ENCODE measurements around the gene CNNM3. TPM values are rescaled to one million over a fixed set of nuclear protein-coding genes. Genes with fewer than 3 reads are reported as not detected.
"Not testable (repeated sequence)": the region's sequence is repeated elsewhere in the genome, so short reads cannot be mapped to it uniquely, and the experiment has no call there.

CNNM3 gene
- total RNA-seq, 6 experiments from 2014 or later: 11.5 to 37.6 (median 21.6) TPM

DNA sequence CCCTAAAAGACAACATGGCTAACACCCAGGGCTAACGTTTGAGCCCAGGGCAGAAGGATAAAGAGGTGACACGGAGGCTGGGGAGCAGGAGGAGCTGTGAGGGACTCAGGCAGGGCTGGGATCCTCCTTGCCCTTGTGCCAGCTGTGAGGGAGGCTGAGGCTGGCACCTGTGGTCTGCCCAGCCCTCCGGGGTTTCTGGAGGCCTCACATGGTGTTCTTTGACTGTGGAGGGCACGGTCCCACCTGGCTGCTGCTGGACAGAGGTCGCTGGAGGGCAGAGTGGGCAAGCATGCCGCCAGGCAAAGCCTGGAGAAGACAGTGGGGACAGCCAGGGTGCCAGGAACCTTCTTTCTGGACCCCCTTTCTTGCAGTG, 26.8 kb upstream of the CNNM3 start:
- H3K4me3 ChIP-seq: no peak overlapping the region

DNA sequence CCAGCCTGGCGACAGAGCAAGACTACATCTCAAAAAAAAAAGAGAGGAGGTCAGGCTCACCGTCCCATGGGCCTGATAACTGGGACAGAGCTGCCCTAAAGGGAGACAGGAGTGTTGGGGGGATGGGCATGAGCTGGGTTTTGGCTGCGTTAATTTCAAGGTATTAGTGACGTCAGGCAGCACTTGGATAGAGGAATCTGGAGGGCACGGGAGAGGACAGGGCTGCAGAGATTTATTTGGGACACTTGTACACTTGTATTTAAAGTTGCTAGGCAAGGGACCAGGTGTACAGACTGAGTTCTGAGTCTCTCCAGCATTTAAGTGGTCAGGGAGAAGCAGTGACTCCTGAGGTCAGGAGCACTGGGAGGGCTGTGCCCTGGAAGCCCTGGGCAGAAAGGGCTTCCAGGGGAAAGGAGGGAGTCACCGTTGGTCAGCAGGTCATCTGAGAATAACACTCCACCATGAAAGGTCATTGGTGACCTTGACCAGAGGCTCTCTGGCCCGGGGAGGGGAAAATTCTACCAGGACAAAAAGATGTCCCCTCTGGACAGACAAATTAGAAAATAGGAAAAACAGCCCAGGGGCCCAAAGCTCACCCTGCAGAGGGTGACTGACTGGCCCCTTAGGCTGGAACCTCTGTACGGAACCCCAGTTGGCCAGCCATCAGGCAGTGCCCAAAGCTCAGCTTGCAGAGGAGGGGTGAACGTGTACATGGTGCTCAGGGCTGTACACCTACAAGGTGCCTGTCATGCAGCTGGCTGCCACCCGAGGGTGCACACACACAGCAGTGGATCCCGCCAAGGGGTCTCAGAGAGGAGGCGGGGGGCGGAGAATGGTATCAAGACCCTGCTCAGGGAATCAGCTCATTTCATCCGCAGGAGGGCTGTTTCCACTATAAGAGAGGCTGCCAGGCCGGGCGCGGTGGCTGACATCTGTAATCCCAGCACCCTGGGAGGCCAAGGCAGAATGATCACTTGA, 23.0 kb upstream of the CNNM3 start:
- H3K27ac ChIP-seq: no peak overlapping the region
- H3K9me3 ChIP-seq: no peaks in the 10 kb centered on the region
- H3K27me3 ChIP-seq: no peaks in the 10 kb centered on the region
- no peak overlapping the region for H3K4me3 ChIP-seq
- no peaks in the 10 kb centered on the region for H3K36me3 ChIP-seq
- H3K4me1 ChIP-seq: peaks cover 0 to 9% (median 3%) of the 10 kb centered on the region in 4 donors
- TF ChIP-seq, protein P1, sequence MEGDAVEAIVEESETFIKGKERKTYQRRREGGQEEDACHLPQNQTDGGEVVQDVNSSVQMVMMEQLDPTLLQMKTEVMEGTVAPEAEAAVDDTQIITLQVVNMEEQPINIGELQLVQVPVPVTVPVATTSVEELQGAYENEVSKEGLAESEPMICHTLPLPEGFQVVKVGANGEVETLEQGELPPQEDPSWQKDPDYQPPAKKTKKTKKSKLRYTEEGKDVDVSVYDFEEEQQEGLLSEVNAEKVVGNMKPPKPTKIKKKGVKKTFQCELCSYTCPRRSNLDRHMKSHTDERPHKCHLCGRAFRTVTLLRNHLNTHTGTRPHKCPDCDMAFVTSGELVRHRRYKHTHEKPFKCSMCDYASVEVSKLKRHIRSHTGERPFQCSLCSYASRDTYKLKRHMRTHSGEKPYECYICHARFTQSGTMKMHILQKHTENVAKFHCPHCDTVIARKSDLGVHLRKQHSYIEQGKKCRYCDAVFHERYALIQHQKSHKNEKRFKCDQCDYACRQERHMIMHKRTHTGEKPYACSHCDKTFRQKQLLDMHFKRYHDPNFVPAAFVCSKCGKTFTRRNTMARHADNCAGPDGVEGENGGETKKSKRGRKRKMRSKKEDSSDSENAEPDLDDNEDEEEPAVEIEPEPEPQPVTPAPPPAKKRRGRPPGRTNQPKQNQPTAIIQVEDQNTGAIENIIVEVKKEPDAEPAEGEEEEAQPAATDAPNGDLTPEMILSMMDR (IDR thresholded peaks at IDR 0.05): no peak
- TF ChIP-seq POLR2A (IDR thresholded peaks at IDR 0.05): no peak
- peak in 1 of 4 donors; percentile 24 for ATAC-seq
- 85% methylated on average over 8 of the region's 17 CpGs for WGBS (ENCODE audit: insufficient coverage, low coverage, low lambda C conversion rate, missing lambda C conversion rate)
- intact Hi-C loops (cut with DNase I): no loop called here
- DNase-seq: no peak

More for the DNA sequence above, 26.8 kb upstream of the CNNM3 start:
- no peaks in the 10 kb centered on the region for H3K27me3 ChIP-seq
- no peak overlapping the region for H3K27ac ChIP-seq
- TF ChIP-seq POLR2A (IDR thresholded peaks at IDR 0.05): no peak
- TF ChIP-seq, protein P1 (IDR thresholded peaks at IDR 0.05): no peak
- H3K36me3 ChIP-seq: no peaks in the 10 kb centered on the region
- WGBS (ENCODE audit: insufficient coverage, low coverage, low lambda C conversion rate, missing lambda C conversion rate): 70% methylated on average over 2 of the region's 6 CpGs
- H3K4me1 ChIP-seq: peaks cover 0 to 28% (median 5%) of the 10 kb centered on the region in 4 donors
- DNase-seq: no peak
- intact Hi-C loops (cut with DNase I): no loop called here
- ATAC-seq: no peak
- H3K9me3 ChIP-seq: no peaks in the 10 kb centered on the region

DNA sequence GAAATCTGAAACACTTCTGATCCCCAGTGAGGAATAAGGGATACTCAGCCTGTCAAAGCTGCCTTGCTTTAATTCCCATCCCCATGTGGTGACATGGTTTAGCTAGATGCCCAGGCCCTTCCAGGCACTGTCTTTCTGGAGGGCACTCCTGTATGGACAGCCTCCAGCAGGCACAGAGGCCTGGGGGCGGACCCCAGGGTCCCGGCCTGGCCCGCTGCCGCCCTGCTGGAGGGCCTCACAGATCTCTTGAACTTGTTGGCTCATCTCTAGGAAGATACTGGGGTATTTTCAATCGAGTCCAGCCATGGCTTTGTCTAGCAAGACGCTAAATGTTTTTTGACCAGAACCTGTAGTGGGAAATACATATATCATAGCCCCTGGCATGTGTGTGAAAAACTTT, 21.0 kb upstream of the CNNM3 start:
- intact Hi-C loops (cut with DNase I): no loop called here
- no peak for DNase-seq

DNA sequence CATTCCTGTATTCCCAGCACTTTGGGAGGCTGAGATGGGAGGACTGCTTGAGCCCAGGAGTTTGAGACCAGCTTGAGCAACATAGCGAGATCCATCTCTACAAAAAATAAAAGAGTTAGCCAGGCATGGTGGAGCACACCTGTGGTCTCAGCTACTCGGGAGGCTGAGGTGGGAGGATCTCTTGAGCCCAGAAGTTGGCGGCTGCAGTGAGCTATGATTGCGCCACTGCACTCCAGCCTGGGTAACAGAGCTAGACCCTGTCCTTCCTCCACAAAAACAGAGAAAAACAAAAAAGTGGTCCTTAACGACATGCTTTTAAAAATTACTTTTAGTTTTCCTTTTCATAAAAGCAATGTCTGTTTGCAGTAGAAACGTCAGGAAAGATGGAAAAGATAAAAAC, 19.6 kb upstream of the CNNM3 start:
- H3K36me3 ChIP-seq; H3K9me3 ChIP-seq; ATAC-seq; H3K27me3 ChIP-seq; H3K4me1 ChIP-seq; DNase-seq; H3K4me3 ChIP-seq; H3K27ac ChIP-seq; intact Hi-C loops (cut with DNase I): not testable (repeated sequence)
- WGBS (ENCODE audit: insufficient coverage, low coverage, low lambda C conversion rate, missing lambda C conversion rate): 83% methylated on average over 3 of the region's 6 CpGs

More for the DNA sequence above, 21.0 kb upstream of the CNNM3 start:
- Histone ChIP-seq H3K9me3 (no peaks in the 10 kb centered on the region), H3K4me1 (no peaks in the 10 kb centered on the region), H3K36me3 (no peaks in the 10 kb centered on the region), H3K4me3 (no peak overlapping the region), H3K27ac (no peak overlapping the region), H3K27me3 (no peaks in the 10 kb centered on the region)
- no peak for ATAC-seq
- WGBS (ENCODE audit: insufficient coverage, low coverage, low lambda C conversion rate, missing lambda C conversion rate): 94% methylated on average over 2 of the region's 6 CpGs
- TF ChIP-seq POLR2A (IDR thresholded peaks at IDR 0.05): no peak
- TF ChIP-seq, protein P1 (IDR thresholded peaks at IDR 0.05): no peak

DNA sequence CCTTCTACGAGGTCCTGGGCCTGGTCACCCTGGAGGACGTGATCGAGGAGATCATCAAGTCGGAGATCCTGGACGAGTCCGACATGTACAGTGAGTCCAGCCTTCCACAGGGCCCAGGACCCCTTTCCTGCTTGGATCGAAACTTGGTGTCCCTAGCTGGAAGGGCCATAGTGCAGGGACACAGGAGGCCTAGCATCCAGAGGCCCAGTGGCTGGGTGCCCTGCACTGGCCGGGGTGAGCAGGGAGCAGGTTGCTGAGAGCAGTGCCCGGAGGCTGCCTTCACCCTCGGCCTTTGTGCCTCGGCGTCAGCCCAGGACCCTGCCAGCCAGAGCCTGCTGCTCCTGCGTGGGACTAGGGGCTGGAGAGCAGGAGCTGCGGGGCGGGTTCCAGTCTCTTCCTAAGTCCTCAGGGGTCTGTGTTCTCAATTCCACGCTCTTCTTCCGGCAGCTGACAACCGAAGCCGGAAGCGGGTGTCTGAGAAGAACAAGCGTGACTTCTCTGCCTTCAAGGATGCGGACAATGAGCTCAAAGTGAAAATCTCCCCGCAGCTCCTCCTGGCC, 18.9 kb upstream of the CNNM3 start:
- Histone ChIP-seq H3K4me3 (no peak overlapping the region), H3K4me1 (peaks cover 0 to 6% (median 0%) of the 10 kb centered on the region in 4 donors), H3K9me3 (no peaks in the 10 kb centered on the region), H3K36me3 (no peaks in the 10 kb centered on the region), H3K27ac (no peak overlapping the region), H3K27me3 (no peaks in the 10 kb centered on the region)
- ATAC-seq: no peak
- DNase-seq: no peak
- TF ChIP-seq POLR2A (IDR thresholded peaks at IDR 0.05): no peak
- TF ChIP-seq, protein P1 (IDR thresholded peaks at IDR 0.05): no peak
- intact Hi-C loops (cut with DNase I): no loop called here
- WGBS (ENCODE audit: insufficient coverage, low coverage, low lambda C conversion rate, missing lambda C conversion rate): 85% methylated on average over 4 of the region's 23 CpGs
